Cardiac muscle cell (in vitro differentiated cells and primary cell): ENCODE data around the gene C2CD5. TPM values are rescaled to one million over a fixed set of nuclear protein-coding genes. Genes with fewer than 3 reads are reported as not detected.

Experiments used
- DNase-seq, 2 donors: peaks; one replicate each; pipeline versions ENCODE4 v3.0.0 to v3.0.0-alpha.2; 2010 to 2017; ENCODE audit warnings: low read depth in 1 of 2, low spot score in 1 of 2
- H3K27ac ChIP-seq: fragments of 200-600 bp; sonication (generic); 2 replicates; pipeline ENCODE4 v1.5.1; 2016
- H3K27me3 ChIP-seq: fragments of 200-600 bp; sonication (generic); 2 replicates; pipeline ENCODE4 v1.6.0; 2016; ENCODE audit warnings: control low read depth
- H3K36me3 ChIP-seq: fragments of 200-600 bp; sonication (generic); 2 replicates; pipeline ENCODE4 v1.5.1; 2016; ENCODE audit warnings: control low read depth
- H3K4me1 ChIP-seq: fragments of 200-600 bp; sonication (generic); 2 replicates; pipeline ENCODE4 v1.8.1; 2017; ENCODE audit warnings: low read depth, mild to moderate bottlenecking, mixed run types
- H3K4me3 ChIP-seq: fragments of 200-600 bp; sonication (generic); 2 replicates; pipeline ENCODE4 v1.5.1; 2016; ENCODE audit warnings: mild to moderate bottlenecking
- H3K9me3 ChIP-seq: fragments of 200-600 bp; sonication (generic); 2 replicates; pipeline ENCODE4 v1.5.1; 2017; ENCODE audit warnings: low read depth, mild to moderate bottlenecking, control low read depth
- CTCF ChIP-seq: IDR thresholded peaks from 2 replicates; pipeline ENCODE4 v1.5.1; 2012; ENCODE audit warnings: low read depth, mild to moderate bottlenecking, low read length
- polyA plus RNA-seq: library from polyadenylated mRNA; unstranded; fragments of >200 nt; fragmentation: Nextera tagmentation; extraction: Ambion mirVana; gene quantifications from 2 replicates; pipeline ENCODE4 v1.2.1, GENCODE V29; 2016
- total RNA-seq: library from RNA; depleted of rRNA; stranded (reverse); fragments of >200 nt; gene quantifications from 2 replicates; pipeline ENCODE4 v1.2.3, GENCODE V29; 2016

C2CD5 gene
- total and polyA plus RNA-seq, 2 experiments from 2014 or later, result 16.5 to 22.2 TPM

DNA sequence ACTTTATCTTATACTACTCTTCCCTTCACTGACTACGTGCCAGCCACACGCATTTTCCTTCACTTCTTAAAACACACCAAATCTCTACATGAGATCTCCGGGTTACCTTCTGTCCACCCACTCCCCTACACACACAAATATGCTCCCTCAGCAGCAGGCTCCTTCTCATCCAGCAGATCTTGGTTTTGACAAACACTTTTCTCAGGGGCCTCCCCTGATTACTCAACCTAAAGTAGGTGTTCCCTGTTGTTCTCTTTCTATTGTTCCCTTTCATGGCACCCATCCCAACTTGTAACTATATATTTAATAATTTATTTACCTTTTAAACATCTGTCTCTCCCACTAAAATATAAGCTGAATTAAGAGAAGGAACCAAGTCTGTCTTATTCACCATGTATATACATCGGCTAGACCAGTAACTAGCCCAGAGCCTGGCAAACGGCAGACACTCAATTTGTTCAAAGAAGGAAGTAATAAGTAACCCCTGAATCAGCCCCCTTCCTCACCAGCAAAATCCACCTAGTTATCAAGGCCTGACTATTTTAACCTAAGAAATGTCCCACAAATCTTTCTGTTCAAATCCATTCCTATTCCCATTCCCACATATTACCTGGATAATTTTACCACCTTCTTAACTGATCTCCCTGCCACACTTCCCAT is 2.7 kb downstream of the C2CD5 start:
- H3K27ac ChIP-seq, result no peak overlapping the region
- DNase-seq, result no peak
- no peaks in the 10 kb centered on the region for H3K36me3 ChIP-seq
- no peaks in the 10 kb centered on the region for H3K9me3 ChIP-seq
- H3K4me3 ChIP-seq, result no peak overlapping the region
- peaks cover 3% of the 10 kb centered on the region for H3K4me1 ChIP-seq
- no peak for TF ChIP-seq CTCF
- H3K27me3 ChIP-seq, result no peaks in the 10 kb centered on the region

DNA sequence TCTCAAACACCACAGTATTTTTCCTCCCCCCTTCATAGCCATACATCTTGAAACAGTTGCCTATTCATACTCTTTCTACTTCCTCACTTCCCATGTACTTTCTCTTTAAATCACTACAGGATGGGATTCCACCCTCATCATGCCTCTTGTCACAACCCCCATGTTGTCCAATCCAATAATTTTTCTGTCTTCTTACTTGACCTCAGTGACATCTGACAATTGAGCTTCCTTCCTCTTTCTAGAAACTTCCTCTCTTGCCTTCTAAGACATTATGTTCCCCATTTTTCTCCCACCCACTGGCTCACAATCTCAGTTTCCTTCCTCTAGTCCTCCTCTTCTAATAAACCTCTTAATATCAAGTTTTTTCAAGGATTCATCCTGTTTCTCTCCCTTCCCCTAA is 5.3 kb downstream of the C2CD5 start:
- no peak for TF ChIP-seq CTCF

DNA sequence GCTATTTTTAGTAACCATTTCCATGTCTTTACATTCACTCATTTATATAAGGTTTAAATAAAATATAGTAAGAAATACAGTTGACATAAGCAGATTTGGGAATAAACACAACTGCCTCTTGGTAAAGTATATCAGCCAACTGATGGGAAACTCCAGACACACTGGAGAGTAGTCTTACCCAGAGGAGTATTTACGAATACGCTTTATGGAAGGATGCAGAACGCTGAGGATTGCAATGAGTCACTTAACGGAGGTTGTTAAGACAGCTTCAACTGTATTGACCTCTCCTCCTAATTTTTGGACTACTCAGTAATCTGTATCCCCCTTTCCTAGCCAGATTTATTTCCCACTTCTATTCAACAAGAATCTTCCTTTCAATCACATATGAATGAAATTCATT is 6.0 kb downstream of the C2CD5 start:
- no peak for TF ChIP-seq CTCF
- no peaks in the 10 kb centered on the region for H3K36me3 ChIP-seq

More for the DNA sequence above, 5.3 kb downstream of the C2CD5 start:
- DNase-seq, result no peak
- Histone ChIP-seq H3K36me3 (no peaks in the 10 kb centered on the region), H3K4me3 (no peak overlapping the region), H3K27ac (no peak overlapping the region), H3K27me3 (no peaks in the 10 kb centered on the region), H3K4me1 (peaks cover 3% of the 10 kb centered on the region), H3K9me3 (no peaks in the 10 kb centered on the region)

GRCh38 chr12:22536971-22537544 is 7.3 kb downstream of the C2CD5 start:
- H3K27ac ChIP-seq, result no peak overlapping the region
- H3K4me3 ChIP-seq, result no peak overlapping the region
- DNase-seq, result no peak
- no peaks in the 10 kb centered on the region for H3K36me3 ChIP-seq
- no peak for TF ChIP-seq CTCF
- peaks cover 3% of the 10 kb centered on the region for H3K4me1 ChIP-seq
- H3K9me3 ChIP-seq, result no peaks in the 10 kb centered on the region
- H3K27me3 ChIP-seq, result no peaks in the 10 kb centered on the region

More for the DNA sequence above, 6.0 kb downstream of the C2CD5 start:
- H3K27ac ChIP-seq, result no peak overlapping the region
- DNase-seq, result no peak
- no peaks in the 10 kb centered on the region for H3K27me3 ChIP-seq
- peaks cover 3% of the 10 kb centered on the region for H3K4me1 ChIP-seq
- no peaks in the 10 kb centered on the region for H3K9me3 ChIP-seq
- H3K4me3 ChIP-seq, result no peak overlapping the region

- Histone ChIP-seq H3K4me1 (peaks cover under 1% of the 10 kb centered on the region), H3K27ac (no peak overlapping the region), H3K27me3 (no peaks in the 10 kb centered on the region), H3K4me3 (no peak overlapping the region), H3K36me3 (no peaks in the 10 kb centered on the region), H3K9me3 (no peaks in the 10 kb centered on the region)
- DNase-seq, result no peak
- TF ChIP-seq CTCF, result no peak
Observed at GRCh38 chr12:22536346-22536945, 7.9 kb downstream of the C2CD5 start.
